Esophagus muscularis mucosa (tissue), 4 donors: ENCODE results near the gene DHRS13.

Experiments used
- EP300 ChIP-seq: sonication (generic); formaldehyde crosslinking; IDR thresholded peaks from one replicate; pipeline ENCODE4 v1.6.1; 2017; ENCODE audit warnings: antibody characterized with exemption
- POLR2A ChIP-seq: fragments of 450-650 bp; IDR thresholded peaks from one replicate; pipeline ENCODE4 v1.6.1; 2017; ENCODE audit warnings: antibody characterized with exemption, moderate library complexity, mild to moderate bottlenecking, low read depth
- TF ChIP-seq, protein P1 (sequence below), 3 experiments: fragments of 200-600 bp in 2 of 3; fragments of 450-650 bp in 1 of 3; sonication (generic) in 2 of 3; IDR thresholded peaks; one replicate each; pipeline ENCODE4 v1.5.1; 2017 to 2019; ENCODE audit warnings: antibody characterized with exemption in 3 of 3, mild to moderate bottlenecking in 2 of 3, moderate library complexity in 1 of 3

DNA sequence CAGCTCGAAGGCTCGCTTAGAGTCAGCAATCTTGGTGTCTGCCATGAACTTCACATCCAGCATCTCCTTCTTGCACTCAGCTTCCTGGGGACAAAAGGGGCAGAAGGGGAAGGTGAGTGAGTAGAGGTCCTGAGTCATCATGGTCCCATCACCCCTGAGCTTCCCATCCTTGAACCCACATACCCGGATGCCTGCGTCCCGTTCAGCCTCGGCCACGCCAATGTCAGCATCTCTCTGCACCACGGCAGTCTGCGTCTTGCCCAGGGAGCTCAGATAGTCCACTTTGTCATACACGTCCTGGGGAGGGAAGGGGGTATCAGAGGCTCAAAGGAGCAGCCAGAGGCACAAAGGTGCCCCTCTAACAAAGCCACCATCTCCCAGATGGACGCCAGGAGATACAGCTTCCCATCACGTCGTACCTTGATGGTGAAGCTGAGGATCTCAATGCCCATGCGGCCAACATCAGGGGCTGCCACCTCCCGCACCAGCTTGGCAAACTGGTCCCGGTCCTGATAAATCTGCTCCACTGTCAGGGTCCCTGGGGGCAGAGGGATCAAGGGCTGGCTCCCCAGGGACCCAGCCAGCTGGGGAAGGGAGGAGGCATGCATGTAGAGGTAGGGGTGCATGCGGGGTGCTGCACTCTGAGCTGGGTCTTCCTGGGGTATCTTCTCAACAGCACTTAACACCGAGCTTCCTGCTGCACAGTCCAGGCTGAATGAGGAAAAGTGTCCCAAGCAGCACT is 20.6 kb downstream of the DHRS13 start:
- TF ChIP-seq, protein P1, sequence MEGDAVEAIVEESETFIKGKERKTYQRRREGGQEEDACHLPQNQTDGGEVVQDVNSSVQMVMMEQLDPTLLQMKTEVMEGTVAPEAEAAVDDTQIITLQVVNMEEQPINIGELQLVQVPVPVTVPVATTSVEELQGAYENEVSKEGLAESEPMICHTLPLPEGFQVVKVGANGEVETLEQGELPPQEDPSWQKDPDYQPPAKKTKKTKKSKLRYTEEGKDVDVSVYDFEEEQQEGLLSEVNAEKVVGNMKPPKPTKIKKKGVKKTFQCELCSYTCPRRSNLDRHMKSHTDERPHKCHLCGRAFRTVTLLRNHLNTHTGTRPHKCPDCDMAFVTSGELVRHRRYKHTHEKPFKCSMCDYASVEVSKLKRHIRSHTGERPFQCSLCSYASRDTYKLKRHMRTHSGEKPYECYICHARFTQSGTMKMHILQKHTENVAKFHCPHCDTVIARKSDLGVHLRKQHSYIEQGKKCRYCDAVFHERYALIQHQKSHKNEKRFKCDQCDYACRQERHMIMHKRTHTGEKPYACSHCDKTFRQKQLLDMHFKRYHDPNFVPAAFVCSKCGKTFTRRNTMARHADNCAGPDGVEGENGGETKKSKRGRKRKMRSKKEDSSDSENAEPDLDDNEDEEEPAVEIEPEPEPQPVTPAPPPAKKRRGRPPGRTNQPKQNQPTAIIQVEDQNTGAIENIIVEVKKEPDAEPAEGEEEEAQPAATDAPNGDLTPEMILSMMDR (IDR thresholded peaks at IDR 0.05) = no peak
- TF ChIP-seq POLR2A = no peak
- no peak for TF ChIP-seq EP300
